Measurements from ENCODE around the gene C1RL.

Gene C1RL

GRCh38 chr12:7136071-7136470 is 27.1 kb upstream of the C1RL start:
- no peak for DNase-seq

GRCh38 chr12:7134396-7135166 is 25.6 kb upstream of the C1RL start:
- DNase-seq = no peak

- DNase-seq = no peak
Observed at GRCh38 chr12:7131502-7131866, 22.5 kb upstream of the C1RL start.

DNA sequence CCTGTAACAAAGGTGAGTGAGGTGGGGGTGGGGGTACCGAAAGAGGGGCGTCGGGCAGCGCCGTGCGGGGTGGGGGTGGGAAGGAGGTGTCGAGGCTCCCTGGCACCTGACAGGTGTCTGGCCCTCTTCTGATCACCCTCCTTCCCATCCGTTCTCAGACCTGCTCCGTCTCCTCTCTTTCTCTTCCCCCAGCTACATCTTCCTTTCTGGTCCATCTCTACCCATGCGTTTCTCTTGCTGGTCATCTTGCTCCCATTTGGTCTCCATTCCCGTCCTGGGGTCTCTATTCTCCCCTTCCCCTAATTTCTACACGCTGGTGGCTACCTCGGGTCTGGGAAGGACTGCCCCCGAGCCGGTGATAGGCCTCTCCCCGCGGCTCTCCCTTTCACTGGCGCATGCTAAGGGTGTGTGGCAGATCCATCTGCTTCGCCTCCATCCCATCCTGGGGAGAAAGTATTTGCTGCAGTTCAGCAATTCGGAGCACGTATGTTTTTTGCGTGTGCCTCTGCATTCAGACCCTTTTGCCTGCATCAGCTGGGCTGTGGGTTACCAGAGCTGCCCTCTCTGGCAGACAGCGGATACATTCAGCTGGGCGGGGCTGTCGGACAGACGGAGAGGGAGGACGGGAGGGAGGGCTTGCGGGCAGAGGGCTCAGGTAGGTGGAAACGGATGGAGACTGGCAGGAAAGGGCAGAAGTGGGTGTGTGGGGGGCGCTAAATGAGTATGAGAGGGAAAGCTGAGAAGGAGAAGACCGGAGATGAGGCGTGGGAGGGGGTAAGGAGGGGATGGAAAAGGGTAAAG is 21.9 kb upstream of the C1RL start:
- DNase-seq = peak; percentile 51

DNA sequence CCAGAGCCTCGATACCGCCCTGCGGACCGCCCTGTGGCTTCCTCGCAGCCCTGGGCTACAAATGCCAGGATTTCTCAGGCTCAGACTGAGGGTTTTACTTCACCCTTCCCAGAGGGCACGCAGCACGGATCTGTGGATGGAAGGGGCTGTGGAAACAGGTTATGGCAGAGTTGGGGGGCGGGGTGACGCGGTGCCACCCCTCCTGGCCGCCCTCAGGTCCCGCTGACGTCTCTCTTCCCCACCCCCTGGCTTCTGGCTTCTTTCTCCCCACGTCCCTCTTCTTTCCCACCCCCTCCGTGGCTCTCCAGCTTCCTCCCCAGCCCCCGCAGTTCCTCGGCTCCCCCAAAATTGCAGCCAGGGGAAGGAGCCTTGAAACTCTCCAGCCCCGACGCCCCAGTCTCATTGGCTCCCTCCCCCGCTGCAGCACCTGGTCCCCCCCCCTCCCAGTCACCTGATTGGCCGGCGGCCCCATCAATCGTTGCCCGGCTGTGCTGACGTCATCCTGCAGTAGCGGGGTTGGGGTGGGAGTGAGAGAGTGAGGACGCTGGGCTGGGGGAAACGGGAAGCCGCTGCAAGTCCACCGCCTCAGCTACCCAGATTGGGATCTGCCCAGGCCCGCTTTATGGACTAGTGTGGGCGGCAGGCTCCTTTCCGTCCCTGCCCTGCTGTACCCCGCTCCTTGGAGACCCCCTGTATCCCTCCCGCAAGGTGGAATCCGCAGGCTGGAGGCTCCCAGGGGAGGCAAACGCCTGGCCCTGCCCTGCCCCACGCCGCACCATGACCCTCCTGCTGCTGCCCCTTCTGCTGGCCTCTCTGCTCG is 21.1 kb upstream of the C1RL start, which contains the start of gene CLSTN3:
Gene CLSTN3 (plus strand): TSS at position 500 of the 820 bp plus-strand sequence. CDS start 278 bp downstream, at position 778.
- DNase-seq = peak; percentile 84

- no peak for DNase-seq
Observed at GRCh38 chr12:7129287-7129871, 20.4 kb upstream of the C1RL start.

GRCh38 chr12:7128681-7129286 is 19.8 kb upstream of the C1RL start, which contains the start of gene RBP5:
RBP5 (minus strand) TSS chr12:7128889; CDS start chr12:7128775, 114 bp downstream.
- no peak for DNase-seq

DNA sequence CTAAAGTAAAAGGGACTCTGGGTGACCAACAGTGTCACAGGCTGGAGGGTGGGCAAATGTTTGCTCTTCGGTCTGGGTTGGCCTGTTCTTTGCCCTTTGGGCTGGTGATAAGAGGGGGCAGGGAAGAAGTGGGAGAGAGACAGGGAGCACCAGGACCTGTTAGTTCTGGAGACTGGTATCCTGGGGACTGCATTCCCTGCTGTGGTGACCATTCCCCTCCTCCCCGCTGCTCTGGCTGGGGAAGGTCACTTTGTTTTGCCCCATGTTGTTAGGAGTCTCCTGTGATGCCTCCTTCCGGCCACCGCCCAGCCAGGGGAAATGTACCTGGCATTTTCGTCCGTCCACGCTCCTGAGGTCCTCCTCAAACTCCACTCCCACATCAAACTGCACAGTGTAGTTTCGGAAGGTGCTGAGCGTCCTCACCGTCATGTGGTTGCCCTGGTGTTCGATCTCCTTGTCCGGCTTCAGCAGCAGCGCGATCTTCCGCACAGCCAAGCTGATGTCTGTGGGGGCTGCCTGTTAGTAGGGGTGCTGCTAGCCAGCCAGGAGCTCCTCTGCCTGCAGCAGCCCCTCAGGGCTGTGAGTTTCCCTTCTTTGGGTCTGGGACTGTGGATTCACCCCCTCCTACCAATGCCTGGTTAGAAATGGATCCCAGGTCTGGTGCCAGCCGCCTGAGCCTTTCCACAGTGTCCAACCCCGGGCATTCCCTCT is 19.1 kb upstream of the C1RL start:
- DNase-seq = no peak

- no peak for DNase-seq
Observed at GRCh38 chr12:7125632-7126227, 16.7 kb upstream of the C1RL start.

DNA sequence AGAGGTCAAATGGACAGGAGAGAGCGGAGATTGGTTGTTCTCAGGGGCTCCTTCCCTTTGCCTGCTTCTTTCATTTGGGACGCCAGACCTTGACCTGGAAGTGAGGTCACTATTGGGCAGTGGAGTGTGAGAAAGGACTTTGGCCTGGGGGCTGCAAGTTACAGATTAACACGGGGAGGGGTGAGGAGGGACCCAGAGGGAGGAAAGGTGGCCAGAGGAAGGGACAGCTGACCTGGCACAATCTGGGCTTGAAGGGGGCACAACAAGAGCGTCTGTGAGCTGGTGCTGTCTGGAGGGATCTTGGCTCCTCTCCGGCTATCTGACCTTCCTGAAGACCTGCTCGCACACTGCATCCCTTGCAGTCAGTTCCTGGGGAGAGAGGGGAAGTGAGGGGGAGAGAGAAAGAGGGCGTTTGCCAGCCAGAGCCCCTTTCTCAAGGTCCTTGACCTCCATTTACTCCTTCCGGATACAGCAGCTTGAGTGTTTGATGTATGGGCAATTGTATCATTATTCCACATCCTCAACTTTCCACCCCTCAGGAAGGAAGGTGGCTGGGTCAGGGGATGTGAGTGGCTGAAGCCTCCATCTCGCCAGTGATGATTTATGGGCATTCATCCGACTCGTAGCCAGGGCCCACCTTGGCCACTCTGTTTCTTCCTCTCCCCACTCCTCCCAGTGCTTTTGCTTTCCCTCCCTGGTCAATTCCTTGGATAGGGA is 14.9 kb upstream of the C1RL start:
- no peak for DNase-seq

DNA sequence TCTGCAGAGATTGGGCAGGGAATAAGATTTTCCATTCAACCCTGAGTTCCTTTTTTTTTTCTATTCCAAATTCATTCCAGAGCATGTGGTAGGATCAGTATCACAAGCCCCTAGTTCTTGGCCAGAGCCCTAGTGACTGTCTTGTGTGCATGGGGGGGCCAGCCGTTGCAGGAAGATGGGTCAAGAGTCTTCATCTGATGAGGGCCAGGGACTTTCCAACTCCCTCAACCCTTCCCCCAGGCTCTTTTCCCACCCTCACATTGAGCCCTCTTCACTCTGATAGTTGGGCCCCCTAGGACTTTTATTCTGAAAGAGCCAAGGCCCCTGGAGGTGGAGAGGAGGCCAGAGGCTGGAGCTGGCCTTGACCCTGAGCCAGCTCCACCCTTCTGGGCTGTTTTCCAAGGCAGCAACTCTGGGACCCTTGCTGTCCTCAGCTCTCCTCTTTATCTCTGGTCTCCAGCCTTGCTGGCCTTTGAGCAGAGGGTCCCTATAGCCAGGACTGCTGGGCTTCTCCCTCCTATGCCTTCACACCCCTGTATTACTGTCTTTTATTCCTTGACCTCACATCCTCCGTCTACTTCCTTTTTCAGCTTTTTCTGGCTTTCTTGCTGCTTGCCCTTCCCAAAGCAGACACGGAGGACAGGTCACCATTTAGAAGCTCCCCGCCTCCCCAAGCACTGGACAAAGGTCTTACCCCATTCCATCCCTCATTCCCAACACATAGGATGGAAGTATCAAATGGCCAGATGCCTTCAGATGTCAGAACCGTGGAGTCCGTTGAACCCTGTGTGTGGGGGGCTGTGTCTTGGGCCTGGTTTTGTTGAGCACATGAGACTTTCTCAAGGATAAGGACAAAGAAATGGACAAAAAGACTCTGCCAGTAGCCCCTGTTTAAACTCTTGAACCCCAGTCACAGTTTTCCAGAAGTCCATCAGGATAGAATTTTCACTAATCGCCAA is 14.1 kb upstream of the C1RL start:
- no peak for DNase-seq

DNA sequence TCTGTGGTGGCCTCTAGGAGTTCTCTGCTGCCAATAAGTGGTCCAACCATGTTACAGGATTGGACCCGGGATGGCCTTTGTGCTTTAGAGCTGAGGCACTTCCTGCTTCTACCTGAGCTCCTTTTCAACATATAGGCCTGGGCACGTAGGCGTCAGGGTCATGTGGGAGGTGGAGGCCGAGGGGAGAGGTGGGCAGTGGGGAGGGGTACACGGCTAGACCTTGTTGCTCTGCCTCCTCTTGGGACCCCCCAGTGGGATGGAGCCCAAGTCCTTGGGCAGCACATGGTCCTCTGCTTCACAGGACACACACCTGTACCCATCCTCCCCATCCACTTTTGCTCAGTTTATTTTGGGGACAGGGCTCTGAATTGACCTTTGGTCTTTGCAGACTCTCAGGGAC is 12.3 kb upstream of the C1RL start:
- no peak for DNase-seq

GRCh38 chr12:7120166-7120565 is 11.2 kb upstream of the C1RL start:
- DNase-seq = no peak

DNA sequence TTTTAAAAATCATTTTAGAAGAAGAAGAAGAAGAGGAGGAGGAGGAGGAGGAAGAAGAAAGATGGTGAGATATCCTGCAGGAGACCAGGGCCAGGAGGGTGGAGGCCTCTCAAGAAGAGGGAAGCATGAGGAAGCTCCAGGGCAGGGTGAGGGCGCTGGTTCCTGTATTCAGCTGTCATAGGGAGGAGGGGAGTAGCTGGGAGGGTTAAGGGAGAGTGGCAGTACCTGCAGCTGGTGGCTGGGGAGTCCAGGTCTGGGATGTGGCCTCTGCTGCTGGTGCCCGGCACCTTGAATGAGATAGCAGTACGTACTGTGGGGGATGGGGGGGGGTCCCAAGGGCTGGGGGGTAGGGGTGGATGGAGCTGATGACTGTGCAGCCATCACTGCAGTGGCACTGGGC is 9.9 kb upstream of the C1RL start:
- no peak for DNase-seq

DNA sequence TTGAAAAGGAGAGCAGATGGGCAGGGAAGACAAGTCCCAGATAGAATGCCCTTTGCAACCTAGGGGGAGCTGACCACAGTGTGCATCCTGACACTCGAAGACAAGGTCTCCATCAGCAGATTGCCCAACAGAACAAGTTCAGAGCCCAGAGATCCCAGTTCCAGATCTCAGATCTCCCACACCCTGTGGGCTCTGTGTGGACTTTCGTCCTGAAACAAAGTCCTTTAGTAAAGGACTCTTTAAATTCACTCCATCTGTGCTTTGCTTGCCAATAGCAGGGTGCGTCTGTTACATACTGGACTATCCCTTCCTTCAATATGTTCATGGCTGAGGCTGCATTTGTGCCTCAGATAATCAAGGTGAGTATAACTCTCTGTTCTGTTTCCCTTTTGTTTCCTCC is 8.7 kb upstream of the C1RL start:
- DNase-seq = no peak

GRCh38 chr12:7116916-7117315 is 7.9 kb upstream of the C1RL start:
- DNase-seq = no peak

DNA sequence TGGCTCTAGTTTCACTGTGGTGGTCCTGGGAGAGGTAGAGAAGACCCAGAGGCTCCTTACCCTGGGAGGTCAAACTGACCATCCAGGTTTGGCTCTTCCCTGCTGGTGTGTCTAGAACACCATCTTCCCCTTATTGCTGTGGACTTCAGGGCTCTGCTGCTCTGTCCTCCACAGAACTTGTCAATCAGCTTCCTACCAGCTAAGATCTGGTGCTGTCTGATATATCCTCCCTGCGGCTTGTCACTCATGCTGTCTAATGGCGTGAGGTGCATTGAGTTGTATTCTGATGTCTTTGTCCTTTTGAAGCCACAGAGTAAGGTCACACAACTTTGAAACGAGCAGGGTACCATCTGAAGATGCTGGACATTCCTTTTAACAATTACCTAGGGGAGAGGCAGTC is 7.2 kb upstream of the C1RL start:
- DNase-seq = no peak

DNA sequence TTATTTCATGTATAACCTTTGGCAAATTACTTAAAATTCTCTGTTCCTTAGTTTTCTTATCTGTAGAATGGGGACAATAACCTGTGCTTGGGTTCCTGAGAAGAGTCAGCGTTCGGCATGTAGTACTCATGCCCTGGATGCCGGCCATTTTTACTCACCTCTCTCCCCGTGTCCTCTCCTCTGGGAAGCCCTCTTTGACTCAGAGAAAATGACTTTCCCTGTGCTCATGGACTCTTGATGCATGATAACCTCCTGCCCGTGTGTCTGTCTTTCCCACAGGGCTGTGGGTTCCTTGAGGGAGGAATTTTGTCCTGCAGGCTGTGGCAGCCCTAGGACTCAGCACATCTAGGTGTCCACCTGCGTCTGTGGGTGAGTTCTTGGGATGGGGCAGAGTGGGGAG is 5.8 kb upstream of the C1RL start:
- DNase-seq = no peak

DNA sequence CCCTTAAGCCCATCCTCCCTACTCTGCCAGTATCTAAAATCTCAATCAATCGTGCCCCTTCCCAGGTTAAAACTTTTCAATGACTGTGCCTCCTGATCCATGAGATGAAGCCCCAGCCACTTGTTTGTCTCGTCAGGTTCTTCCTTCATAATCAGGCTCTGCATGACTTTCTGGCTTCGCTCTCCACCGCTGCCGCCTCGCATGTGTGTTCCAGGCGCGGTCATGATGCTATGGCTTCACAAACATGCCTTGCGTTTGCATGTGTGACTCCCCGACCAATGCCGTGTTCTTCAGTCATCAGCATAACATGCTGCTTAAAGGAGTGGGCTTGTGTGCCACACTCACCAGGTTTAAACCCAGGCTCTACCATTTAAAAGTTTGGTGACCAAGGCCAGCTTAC is 5.0 kb upstream of the C1RL start:
- no peak for DNase-seq

Measured in activated T-cell treated with anti-CD3 and anti-CD28 coated beads, Interleukin-2, amount 50 U/mL, for 1 hour (primary cell).